ENCODE results near the gene CTSC.
A peak's percentile ranks its signal among the peaks of the same experiment; 100 is the strongest.
"Not testable (repeated sequence)": the region's sequence is repeated elsewhere in the genome, so short reads cannot be mapped to it uniquely, and the experiment has no call there.

The CTSC gene

DNA sequence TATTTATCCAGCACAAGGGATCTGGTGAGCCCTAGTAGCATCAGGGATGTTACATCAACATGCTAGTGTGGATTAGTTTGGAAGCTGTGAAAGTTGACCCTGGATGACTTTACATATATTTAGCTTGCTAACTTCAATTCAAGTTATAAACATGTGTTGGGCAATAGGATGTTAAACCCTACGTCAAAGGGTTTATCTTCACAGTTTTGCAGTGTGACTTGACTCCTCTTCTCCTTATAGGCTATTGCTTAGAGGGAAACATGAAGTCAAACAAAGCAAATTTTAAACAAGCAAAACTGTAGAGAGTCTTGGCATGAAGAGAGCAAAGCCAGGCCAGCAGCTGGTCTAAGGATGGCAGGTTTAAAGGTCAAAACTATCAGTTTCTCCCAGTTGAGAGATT is 11.3 kb upstream of the CTSC start:
- DNase-seq = no peak

- no peak for DNase-seq
Observed at GRCh38 chr11:88345949-88346348, 8.4 kb upstream of the CTSC start.

DNA sequence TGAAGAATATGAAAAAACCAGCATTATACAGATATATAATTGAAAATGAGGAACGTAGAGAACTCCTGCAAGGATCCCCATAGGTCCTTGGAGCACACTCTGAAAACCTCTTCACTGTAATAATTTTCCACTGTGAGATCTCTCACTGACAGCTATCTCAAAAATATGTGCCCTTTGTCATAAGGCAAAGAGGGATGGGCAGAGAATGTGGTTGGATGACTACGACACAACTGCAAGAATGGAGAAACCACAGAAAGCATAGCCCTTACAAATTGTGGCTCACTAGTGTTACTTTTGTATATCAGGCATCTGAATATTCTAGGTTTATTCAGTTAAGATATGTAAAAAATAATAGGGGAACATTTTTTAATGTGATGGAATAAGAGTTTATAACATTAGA is 7.9 kb upstream of the CTSC start:
- DNase-seq = no peak

- no peak for DNase-seq
Observed at GRCh38 chr11:88344869-88345268, 7.3 kb upstream of the CTSC start.

GRCh38 chr11:88341522-88342251 is 4.2 kb upstream of the CTSC start:
- DNase-seq = no peak

DNA sequence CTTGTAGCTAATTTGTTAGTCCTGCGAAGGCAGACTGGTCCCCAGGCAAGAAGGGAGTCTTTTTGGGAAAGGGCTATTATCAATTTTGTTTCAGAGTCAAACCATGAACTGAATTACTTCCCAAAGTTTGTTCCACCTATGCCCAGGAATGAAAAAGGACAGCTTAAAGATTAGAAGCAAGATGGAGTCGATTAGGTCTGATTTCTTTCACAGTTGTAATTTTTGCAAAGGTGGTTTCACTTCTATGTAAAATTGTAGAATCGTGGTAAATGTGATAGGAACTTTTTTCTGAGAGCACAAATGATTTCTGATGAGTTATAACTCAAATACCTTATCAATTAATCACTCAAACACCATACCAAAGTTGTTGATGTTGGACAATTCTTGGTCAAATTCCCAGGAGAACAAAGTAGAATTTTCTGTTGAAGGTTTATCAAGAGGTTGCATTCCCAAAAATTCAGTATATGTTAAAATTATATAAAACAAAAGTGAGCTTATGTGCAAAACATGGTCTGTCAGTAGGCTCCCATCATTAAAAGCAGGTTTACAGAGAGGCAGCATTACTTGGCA is 2.9 kb upstream of the CTSC start:
- no peak for DNase-seq

GRCh38 chr11:88337987-88338668 is 592 bp upstream of the CTSC start:
- DNase-seq = peak; percentile 69

DNA sequence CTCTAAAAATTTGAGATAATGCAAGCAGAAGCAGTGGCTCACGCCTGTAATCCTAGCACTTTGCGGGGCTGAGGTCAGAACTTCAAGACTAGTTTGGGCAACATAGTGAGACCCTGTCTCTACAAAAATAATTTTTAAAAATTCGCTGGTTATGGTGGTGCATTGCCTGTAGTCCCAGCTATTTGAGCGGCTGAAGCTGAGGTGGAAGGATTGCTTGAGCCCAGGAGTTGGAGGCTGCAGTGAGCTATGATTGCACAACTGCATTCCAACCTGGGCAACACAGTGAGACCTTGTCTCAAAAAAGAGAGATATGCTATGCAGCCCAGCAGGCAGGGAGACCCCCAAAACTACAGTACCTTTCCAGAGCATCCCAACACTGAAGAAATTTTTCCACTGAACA is 2.3 kb downstream of the CTSC start:
- DNase-seq = peak; percentile 23

GRCh38 chr11:88333862-88334261 is 3.7 kb downstream of the CTSC start:
- DNase-seq = no peak

DNA sequence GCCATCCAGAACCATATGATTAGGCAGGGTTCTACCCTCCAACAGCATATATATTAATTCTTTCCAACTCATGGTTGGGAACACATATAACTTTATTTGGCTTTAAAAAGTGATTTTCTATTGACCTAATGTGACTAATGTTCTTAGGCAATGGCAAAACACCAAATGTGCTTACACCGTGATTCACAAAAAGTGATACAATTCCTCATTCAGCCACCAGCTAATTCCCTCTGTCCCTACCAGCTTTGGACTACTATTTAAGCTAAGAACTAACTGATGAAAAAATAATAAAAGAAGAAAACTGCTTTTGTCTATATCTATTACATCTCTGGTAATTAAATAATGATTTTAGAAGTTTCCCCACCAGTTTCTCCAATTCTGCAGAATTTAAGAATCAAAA is 4.7 kb downstream of the CTSC start:
- DNase-seq = no peak

DNA sequence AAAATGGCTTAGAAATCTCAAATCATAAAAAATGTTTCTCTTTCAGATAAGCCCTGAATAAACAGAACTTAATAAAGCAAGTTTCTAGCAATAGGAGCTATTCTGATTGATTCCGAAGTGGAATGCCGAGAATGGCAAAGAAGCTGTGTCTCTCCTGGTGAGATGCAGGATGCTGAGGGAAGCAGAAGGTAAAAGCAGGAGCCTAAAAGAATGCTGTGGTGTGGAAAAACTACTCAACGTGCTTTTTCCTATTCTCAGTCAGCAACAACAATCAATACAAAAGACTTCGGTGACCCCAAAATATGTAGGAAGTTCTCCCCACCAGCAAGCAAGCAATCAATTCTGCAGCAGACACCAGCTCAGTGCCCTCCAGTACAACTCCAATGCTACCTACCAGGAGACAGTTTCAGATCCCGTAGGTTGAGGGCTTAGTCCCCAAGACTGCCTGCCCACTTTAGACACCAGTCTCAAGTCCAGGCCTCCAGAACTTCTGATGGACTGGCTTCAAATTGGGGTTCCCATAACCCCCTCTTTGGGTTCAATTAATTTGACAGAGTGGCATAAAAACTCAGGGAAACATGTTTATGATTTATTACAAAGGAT is 6.6 kb downstream of the CTSC start:
- no peak for DNase-seq

GRCh38 chr11:88329563-88330250 is 7.8 kb downstream of the CTSC start:
- no peak for DNase-seq

DNA sequence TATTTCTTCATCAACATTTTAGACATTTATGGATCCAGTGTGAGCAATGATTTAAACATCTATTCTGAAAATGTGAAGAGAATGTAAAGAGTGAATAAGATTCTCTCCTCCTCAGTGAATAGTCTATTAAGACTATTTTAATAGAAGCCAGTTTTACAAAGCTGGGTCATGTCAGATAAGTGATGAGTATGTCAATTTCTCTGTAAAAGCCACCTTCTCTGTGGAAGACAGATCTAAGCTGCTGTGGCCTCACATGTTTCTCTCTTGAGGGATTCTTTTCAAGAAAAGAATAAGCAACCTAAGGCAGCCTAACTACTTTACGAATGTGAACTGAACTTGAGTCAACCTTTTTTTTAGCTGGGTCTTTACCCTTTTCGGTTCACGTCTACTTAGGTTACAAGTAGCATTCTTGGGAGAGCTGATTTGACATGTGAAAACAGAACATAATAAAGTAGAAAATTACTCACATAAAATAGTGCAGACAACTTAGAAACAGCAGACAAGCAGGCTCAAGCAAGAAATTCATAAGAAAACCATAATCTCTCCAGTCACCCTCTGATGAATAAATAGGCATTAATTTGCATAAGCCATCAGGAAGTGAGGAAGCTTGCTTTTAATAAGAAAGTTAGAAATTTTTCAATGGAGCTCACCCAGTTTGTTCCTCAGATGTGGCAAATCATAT is 9.9 kb downstream of the CTSC start:
- no peak for DNase-seq

GRCh38 chr11:88327061-88327460 is 10.5 kb downstream of the CTSC start:
- DNase-seq = no peak

GRCh38 chr11:88326099-88326498 is 11.4 kb downstream of the CTSC start:
- DNase-seq = no peak

DNA sequence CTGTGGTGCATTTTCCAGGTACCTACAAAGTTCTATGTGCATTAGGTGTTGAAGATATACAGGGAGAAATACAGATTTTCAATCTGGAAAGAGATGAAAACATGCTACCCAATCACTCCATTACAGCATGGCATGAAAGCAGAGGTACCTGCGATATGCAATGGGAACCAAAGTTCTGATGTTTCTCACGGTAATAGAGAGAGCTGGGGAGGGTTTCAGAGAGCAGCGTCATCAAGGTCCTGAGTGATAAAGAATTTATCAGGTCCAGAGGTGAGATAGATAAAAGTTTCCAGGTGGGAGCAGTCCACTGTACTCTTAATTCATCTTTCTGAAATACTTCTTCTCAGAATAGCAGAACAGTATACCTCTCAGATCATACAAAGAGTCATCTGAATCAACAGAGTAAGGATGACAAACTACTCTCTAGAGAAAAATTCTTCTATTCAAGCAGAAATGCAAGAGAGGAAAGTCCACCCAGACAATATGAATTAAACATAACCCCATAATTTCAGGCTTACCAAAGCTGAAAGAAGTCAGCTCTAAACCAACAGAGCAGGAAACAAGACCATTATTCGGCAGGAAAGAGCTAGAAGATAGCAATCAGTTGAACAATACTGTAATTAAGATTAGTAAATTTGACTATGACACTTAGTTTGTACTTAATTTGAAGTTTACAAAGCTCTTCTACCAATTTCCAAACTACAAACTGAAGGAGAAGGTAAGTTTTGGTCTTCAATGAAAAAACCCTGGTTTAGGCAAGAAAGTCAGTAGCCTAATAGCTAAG is 12.8 kb downstream of the CTSC start:
- no peak for DNase-seq

- DNase-seq = not testable (repeated sequence)
Observed at GRCh38 chr11:88322881-88323280, 14.7 kb downstream of the CTSC start.

GRCh38 chr11:88321412-88321811 is 16.1 kb downstream of the CTSC start:
- DNase-seq = not testable (repeated sequence)

- DNase-seq = no peak
Observed at GRCh38 chr11:88320149-88320559, 17.4 kb downstream of the CTSC start.

GRCh38 chr11:88318017-88318416 is 19.5 kb downstream of the CTSC start:
- no peak for DNase-seq

DNA sequence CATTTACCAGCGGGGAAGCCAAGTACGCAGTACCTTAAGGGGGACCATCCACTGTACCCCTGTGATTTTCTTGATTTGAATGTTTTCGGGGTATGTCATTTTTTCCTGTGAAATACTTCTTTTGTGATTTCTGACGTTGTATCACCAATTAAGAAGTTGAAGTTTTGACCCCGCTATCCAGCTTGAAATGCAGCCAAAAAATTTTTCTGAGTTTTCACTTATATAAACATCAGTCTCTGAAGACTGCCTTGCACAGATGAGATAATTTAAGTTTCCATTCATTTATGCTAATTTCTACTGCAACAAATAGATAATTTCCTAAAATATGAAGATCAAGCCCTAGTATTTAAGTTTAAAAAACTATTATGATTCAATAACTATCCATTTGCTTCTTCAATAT is 20.0 kb downstream of the CTSC start:
- DNase-seq = no peak

DNA sequence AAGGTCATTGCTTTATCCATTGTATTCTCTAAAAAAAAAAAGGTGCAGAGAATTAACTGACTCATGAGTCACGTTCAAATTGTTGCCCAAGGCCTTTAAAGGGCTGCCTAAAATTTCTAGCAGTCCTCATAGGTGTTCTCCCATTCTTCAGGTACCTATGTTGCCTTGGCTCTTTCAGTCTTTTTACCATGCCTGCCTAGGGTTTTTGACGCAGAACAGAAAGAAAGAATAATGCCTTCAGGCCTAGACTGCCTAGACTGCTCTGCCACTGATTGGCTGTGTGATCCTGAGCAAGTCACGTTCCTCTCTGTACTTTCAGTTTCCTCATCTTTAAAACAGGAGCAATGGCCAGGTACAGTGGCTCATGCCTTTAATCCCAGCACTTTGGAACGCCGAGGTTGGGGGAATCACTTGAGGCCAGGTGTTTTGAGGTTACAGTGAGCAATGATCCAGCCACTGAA is 21.5 kb downstream of the CTSC start:
- no peak for DNase-seq

Data from NK-92 treated with Interleukin-12 subunit alpha and Interleukin-12 subunit beta, amount 100 ng/mL, for 24 hours (cell line).